Inferior parietal cortex (tissue), 1 donor: ENCODE data around the gene IL36B.
"Not testable (repeated sequence)": the region's sequence is repeated elsewhere in the genome, so short reads cannot be mapped to it uniquely, and the experiment has no call there.

Experiments
- DNase-seq: peaks from one replicate; pipeline ENCODE4 v3.0.0-alpha.2; 2016; ENCODE audit errors: extremely low spot score

IL36B gene

DNA sequence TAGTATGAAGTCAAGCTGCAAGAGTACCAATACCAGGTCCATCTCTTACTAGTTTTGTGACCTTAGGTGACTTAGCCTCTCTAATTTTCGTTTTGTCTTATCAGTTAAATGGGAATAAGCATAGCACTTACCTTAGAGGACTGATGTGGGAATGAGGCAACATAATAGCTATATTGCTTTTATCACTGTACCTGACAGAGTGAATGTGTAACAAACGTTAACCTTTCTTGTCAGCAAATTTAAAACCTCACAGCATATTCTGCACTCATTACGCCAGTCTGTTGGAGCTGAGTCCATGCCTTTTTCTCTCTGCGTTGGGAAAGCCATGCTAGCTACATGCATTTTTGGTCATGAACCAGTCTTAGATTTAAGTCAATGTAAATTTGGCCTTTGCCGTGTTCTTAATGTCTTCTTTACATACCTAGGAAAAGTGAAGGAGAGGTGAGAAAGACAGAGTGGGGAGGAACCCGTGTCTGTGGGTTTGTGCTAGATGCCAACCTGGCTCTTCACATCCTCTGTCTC, at the start of gene IL36B:
Gene IL36B, minus strand, starts transcription at position 472 of the 522 bp plus-strand sequence.
- DNase-seq = no peak

DNA sequence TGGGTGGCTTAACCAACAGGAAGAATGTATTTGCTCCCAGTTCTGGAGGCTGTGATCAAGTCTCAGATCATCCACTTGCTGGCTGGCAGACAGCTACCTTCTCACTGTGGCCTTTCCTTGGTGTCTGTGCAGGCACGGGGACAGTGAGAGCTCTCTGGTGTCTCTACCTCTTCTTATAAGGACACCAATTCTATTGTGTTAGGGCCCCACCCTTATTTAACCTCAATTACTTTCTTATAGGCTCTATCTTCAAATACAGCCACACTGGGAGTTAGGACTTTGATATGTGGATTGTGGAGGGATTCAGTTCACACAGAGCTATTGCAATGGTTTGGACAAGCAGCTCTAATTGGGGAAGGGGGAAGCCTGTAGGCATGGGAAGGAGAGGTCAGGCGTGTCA, 49.5 kb upstream of the IL36B start:
- no peak for DNase-seq

- DNase-seq = no peak
Observed at GRCh38 chr2:113098532-113098931, 45.9 kb upstream of the IL36B start.

DNA sequence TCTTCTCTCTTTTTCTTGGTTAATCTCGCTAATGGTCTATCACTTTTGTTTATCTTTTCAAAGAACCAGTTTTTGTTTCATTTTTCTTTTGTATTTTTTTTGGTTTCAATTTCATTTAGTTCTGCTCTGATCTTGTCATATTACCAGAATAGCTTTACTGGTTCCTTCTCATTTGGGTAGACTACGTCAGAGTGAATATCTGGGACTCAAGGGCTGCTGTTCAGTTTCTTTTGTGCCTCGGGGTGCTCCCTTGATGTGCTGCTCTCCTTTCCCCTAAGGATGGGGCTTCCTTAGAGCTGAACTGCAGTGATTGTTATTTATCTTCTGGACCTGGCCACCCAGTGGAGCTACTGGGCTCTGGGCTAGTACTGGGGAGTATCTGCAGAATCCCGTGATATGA, 45.4 kb upstream of the IL36B start:
- no peak for DNase-seq

DNA sequence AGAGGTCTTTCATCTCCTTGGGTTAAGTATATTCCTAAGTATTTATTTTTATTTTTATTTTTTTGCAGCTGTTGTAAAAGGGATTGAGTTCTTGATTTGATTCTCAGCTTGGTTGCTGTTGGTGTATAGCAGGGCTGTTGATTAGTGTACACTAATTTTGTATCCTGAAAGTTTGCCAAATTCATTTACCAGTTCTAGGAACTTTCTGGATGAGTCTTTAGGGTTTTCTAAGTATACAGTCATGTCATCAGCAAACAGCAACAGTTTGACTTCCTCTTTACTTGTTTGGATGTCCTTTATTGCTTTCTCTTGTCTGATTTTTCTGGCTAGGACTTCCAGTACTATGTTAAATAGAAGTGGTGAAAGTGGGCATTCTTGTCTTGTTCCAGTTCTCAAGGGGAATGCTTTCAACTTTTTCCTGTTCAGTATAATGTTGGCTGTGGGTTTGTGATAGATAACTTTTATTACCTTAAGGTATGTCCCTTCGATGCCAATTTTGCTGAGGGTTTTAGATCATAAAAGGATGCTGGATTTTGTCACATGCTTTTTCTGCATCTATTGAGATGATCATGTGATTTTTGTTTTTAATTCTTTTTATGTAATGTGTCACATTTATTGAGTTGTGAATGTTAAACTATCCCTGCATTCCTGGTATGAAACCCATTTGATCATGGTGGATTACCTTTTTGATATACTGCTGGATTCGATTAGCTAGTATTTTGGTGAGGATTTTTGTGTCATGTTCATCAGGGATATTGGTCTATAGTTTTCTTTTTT, 44.4 kb upstream of the IL36B start:
- DNase-seq = not testable (repeated sequence)

DNA sequence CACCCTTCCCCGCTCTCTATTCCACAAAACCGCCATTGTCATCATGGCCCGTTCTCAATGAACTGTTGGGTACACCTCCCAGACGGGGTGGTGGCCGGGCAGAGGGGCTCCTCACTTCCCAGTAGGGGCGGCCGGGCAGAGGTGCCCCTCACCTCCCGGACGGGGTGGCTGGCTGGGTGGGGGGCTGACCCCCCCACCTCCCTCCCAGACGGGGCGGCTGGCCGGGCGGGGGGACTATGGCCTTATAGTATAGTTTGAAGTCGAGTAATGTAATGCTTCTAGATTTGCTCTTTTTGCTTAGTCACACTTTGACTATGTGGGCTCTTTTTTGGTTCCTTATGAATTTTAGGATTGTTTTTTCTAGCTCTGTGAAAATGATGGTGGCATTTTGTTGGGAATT, 43.6 kb upstream of the IL36B start:
- not testable (repeated sequence) for DNase-seq

- no peak for DNase-seq
Observed at GRCh38 chr2:113093613-113093977, 40.9 kb upstream of the IL36B start.

DNA sequence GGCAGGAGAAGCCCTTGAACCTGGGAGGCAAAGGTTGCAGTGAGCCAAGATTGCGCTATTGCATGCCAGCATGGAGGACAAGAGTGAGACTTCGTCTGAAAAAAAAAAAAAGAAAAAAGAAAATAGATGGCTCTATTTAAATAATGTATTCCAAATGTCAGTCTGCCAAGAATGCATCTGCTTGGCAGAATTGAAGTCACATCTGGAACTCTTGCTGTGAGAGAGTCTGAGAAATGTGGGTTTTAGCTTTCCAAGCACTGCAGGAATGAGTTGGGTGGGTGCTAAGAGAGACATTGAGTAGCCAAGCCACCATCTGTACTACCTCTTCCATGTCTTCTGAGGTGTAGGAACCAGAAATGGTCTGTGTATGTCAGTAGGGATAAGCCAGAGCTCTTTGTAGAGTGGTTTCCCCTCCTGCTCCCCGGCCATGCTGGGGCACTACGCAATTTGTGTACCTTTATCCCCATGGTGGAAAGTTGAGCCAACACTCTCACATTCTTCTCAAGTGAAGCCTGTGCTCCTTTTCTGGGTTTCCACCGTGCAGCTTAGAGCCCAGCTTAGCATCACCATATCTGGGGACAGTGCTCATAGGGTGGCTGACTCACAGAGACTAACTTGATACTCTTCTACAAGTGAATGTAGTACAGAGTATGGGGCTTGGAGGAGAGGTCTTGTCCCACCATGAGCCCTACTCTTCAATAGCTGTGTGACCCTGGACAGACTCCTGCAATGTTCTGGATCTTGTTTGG, 40.4 kb upstream of the IL36B start:
- no peak for DNase-seq

- DNase-seq = no peak
Observed at GRCh38 chr2:113091231-113091896, 38.7 kb upstream of the IL36B start.

DNA sequence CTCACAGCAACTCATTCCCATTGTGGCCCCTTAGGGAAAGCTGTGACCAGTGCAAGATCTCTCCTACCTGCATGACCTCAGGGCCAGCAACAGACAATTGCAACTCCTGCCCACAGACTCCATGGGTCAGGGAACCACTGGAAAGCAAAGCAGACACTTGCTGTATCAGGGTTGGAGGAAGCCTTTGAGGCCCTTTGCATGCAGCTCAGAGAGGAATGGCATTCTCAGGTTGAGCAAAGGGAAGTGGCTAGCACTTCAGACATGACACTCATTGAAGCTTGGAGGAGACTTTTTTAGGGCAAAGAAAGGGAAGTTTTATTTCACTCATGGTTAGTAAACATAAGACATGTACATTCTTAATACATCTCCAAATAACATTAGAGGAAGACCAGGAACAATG, 37.2 kb upstream of the IL36B start:
- DNase-seq = no peak

GRCh38 chr2:113088213-113088992, 35.7 kb upstream of the IL36B start:
- no peak for DNase-seq

- DNase-seq = no peak
Observed at GRCh38 chr2:113085542-113085941, 32.9 kb upstream of the IL36B start.

GRCh38 chr2:113084249-113085000, 31.8 kb upstream of the IL36B start:
- DNase-seq = no peak

DNA sequence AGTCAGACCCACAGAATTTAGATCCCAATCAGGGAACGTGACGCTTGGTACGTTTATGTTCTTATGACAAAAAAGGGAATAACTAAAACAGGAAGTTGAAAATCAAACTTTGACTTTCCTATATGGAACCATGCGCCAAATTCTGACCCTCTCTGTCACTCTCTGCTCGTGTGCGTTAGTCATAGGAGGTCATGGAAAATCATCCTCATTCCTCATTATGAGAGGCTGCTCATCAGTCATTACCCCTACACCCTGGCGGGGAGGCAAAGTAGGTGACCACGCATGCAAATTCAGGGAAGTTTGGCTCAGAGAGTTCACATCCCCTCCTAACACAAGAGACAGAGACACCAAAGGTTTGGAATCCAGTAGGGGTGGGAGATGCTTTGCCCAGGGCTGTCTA, 30.6 kb upstream of the IL36B start:
- DNase-seq = no peak

GRCh38 chr2:113081488-113082210, 29.0 kb upstream of the IL36B start:
- DNase-seq = no peak

GRCh38 chr2:113080134-113080533, 27.5 kb upstream of the IL36B start:
- peak; percentile 17 for DNase-seq

DNA sequence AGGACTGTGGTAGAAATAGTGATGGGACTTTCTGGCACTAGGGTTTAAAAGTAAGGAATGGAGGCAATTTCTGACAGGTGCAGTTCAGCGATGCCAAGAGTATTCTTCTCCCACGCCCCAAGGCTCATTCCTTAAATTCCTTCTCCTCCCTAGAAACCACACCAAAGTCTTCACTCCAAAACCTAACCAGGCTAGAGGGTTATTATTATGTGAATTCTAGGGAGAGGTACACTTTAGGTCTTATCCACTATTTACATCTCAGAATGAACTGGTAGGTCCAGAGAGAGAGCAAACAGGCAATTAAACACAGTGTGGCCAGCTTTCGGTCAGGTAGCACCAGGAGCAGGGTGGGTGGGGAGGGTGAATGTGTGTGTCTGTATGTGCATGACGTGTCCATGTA, 26.5 kb upstream of the IL36B start:
- DNase-seq = no peak

DNA sequence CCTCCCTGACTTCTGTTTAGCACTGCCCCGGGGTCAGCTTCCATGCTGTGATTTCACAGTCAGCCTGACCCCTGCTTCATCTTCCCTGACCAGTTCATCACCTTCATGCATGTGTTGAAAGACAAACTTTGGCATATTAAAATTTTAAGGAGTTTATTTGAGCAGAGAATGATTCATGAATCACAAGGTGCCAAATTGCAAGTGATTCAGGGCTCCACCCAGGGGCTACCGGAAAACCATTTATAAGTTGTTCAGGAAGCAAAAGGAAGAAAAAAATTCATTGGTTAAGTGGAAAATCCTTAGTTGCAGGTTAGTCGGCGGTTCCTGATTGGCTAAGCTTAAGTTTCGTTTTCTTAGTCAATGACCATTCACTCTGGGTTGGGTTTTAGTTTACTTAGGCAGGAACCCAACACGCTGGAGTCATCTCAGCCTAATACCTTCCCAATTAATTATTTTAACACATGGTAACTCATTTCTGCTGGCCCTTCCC, 25.7 kb upstream of the IL36B start:
- DNase-seq = no peak

DNA sequence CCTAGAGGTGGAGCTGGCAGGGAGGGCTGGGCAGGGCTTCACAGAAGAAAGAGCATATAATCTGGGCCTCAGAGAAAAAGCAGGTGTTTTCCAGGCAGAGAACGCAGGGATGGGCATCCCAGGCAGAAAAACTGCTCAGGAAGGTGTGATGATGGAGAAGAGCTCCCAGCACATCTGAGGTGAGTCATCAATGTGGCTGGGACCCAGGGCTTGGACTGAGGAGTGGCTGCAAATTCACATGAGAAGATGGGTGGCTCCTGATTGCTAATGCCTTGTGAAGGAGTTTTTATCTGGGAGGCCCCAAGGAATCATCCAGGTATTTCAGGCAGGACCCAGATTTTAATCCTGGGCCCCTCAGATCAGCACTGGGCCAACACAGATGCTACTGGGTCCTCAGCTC, 25.3 kb upstream of the IL36B start:
- no peak for DNase-seq
